Hippocampal formation (tissue), 2 donors: ENCODE measurements around the gene SRA1.
A peak's percentile ranks its signal among the peaks of the same experiment; 100 is the strongest.

Experiments
- DNase-seq, 2 donors: peaks; one replicate each; lab custom pipeline; 2025; lab: John Stamatoyannopoulos, UW

The SRA1 gene

GRCh38 chr5:140550147-140551079, 6.9 kb downstream of the SRA1 start:
- peak in 1 of 2 donors; percentile 5 for DNase-seq

DNA sequence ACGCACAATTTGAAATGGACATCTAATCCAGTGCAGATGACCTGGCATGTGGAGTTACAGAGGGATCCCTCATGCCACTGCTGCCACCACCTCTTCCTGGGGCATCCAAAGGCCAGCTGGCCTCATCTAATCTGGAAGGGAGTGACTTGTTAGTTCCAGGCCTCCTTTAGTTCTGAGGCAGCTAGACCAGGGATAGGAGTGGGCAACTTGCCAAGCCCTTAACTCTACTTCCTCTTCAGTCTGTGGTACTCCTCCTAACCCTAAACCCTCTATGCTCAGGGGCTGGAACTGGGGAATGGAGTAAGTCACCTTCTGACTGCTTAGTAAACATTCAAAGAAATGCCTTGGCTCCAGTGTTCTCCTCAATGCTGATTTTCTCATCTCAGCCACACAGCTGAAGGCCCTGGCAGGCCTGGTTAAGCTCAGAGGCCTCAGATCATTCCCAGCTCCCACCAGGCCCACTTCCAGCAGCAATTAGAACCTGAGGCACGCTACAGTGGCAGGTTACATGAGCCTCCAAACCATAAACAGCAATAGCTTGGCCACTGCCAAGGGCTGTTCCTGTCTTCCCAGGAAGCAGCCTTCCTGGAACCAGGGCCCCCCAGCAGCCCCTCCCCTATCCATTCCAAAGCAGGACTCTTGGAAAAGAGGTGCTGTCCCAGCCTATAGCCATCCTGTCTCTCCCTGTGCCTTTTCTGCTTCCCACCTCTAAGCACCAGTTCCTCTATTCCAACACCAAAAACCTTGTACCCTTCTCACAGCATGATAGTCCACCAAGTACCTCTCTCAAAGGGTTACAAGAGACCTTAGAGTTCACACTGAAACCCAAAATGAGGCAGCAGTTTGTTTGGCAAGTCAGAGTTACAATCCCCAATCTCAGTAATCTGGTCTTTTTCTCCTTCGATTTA, 7.8 kb downstream of the SRA1 start:
- no peak for DNase-seq

DNA sequence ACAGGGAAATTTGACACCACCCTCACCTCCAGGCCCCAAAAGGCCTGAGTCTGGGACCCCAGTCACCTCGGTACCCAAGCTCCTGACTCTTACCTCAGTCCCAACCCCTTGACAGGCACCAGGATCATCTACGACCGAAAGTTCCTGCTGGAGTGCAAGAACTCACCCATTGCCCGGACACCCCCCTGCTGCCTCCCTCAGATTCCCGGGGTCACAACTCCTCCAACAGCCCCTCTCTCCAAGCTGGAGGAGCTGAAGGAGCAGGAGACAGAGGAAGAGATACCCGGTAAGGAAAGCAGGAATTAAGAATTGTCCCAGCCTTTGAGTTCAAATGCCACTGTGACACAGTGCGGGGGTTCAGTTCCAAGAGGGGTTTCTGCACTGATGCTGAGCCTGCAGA, 8.5 kb downstream of the SRA1 start:
- no peak for DNase-seq

DNA sequence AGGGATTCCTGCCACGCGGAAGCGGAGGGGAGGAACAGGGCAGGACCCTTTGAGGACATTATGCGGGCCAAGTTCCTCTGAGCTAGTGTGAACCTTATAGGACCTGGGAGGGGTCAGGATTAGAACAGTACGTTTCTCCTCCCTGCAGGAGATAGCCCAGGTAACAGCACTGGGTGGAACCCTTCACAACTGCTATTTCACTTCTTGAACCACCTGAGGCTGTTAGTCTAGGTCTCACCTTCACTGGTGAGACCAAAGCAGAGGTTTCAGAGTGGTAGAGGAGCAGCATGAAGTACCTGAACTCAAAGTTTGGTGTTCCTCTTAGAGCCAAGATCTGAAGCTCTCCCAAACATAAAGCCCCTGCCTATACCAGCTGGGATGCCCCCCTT, 9.0 kb downstream of the SRA1 start:
- DNase-seq, result no peak

DNA sequence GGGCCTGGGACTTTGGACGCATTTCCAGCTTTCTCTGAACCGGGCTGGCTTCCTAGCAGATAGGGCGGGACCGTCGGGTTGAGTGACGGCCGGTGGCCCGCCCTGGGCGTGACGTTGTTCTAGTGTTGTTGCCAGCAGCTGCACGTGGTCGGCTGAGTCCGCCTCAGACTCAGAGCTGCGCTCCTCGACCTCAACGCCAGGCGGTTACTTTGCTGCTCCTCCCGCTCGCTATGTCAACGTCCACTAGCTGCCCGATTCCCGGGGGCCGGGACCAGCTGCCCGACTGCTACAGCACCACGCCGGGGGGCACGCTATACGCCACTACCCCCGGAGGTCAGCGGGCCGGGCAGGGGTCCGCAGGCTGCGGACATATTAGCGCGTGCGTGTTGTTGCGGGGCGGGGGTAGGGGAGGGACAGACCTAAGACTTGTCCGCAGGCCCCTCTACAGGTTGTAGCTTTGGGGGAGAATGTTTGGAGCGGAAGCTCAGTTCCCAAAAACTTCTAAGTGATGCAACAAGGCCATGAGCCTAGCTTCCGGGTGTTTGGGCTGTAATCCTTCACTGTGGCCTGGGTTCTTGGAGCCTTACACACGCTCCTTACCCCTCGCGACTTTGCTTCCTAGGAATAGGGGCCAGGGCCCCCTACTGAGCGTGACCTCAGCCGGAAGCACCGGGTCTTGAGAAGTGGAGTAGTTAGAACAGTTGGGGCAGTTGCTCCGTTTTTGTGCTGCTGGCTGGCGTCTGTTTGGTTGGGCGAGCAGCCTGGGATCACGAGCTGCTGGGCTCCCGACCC, 9.6 kb downstream of the SRA1 start, which contains the start of gene EIF4EBP3:
Gene EIF4EBP3, plus strand, starts transcription at position 155 of the 792 bp plus-strand sequence. Its CDS starts 76 bp downstream, at position 231.
- peak; percentile 94 to 96 for DNase-seq

- no peak for DNase-seq
Observed at GRCh38 chr5:140546851-140547507, 10.3 kb downstream of the SRA1 start.

DNA sequence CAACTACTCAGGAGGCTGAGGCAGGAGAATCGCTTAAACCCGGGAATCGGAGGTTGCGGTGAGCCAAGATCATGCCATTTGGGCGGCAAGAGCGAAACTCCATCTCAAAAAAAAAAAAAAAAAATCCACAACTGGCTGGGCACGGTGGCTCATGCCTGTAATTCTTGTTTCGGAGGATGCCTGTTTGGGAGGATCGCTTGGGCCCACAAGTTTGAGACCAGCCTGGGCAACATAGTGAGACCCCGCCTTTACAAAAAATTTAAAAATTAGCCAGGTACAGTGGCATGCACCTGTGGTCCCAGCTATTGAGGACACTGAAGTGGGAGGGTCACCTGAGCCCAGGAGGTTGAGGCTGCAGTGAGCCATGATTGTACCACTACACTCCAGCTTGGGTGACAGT, 11.7 kb downstream of the SRA1 start:
- DNase-seq, result no peak

GRCh38 chr5:140544986-140545385, 12.3 kb downstream of the SRA1 start:
- no peak for DNase-seq

GRCh38 chr5:140542972-140543371, 14.3 kb downstream of the SRA1 start:
- DNase-seq, result no peak

GRCh38 chr5:140540227-140540626, 17.0 kb downstream of the SRA1 start:
- DNase-seq, result no peak

GRCh38 chr5:140524003-140524402, 33.3 kb downstream of the SRA1 start:
- no peak for DNase-seq

GRCh38 chr5:140513124-140513523, 44.1 kb downstream of the SRA1 start:
- DNase-seq, result no peak

GRCh38 chr5:140509898-140510297, 47.4 kb downstream of the SRA1 start:
- no peak for DNase-seq

GRCh38 chr5:140502834-140503233, 54.4 kb downstream of the SRA1 start:
- no peak for DNase-seq
